ENCODE data around the gene DDT. TPM values are rescaled to one million over a fixed set of nuclear protein-coding genes. Genes with fewer than 3 reads are reported as not detected.
"Not testable (repeated sequence)": the region's sequence is repeated elsewhere in the genome, so short reads cannot be mapped to it uniquely, and the experiment has no call there.

DDT gene
- total RNA-seq, 8 experiments from 2014 or later: 86.6 to 218 (median 126) TPM

- WGBS, 10 experiments: 0 to 90% (median 21%) methylated on average over 1 to 3 of the region's 8 CpGs; no CpG with 5 or more reads in 7 of the 10 experiments
- in situ Hi-C loops (cut with MboI; ENCODE audit: low pct_unique_long_range_greater_than_20kb in 2 of 9, low sequenced_read_pairs in 9 of 9, unreplicated experiment in 9 of 9); ATAC-seq (replicated peaks in 6 of 8); H3K4me3 ChIP-seq; H3K27ac ChIP-seq; H3K4me1 ChIP-seq (replicated peaks in 1 of 2): not testable (repeated sequence)
These were observed 18.4 kb downstream of the DDT start for GRCh38 chr22:23955886-23956285.

GRCh38 chr22:23954991-23955305 lies 19.3 kb downstream of the DDT start:
- H3K4me3 ChIP-seq; H3K4me1 ChIP-seq (replicated peaks in 1 of 2); ATAC-seq (replicated peaks in 6 of 8); in situ Hi-C loops (cut with MboI; ENCODE audit: low pct_unique_long_range_greater_than_20kb in 2 of 9, low sequenced_read_pairs in 9 of 9, unreplicated experiment in 9 of 9); H3K27ac ChIP-seq: not testable (repeated sequence)
- 67% methylated on average over 1 of the region's 6 CpGs; no CpG with 5 or more reads in 9 of the 10 experiments for WGBS, 10 experiments

GRCh38 chr22:23954193-23954990 lies 19.8 kb downstream of the DDT start:
- H3K4me3 ChIP-seq; H3K27ac ChIP-seq; in situ Hi-C loops (cut with MboI; ENCODE audit: low pct_unique_long_range_greater_than_20kb in 2 of 9, low sequenced_read_pairs in 9 of 9, unreplicated experiment in 9 of 9); ATAC-seq (replicated peaks in 6 of 8); H3K4me1 ChIP-seq (replicated peaks in 1 of 2): not testable (repeated sequence)
- WGBS, 10 experiments: 83 to 100% methylated on average over 1 of the region's 8 CpGs; no CpG with 5 or more reads in 8 of the 10 experiments

- WGBS, 10 experiments: 7 to 67% (median 60%) methylated on average over 1 to 2 of the region's 4 CpGs; no CpG with 5 or more reads in 7 of the 10 experiments
- H3K27ac ChIP-seq; in situ Hi-C loops (cut with MboI; ENCODE audit: low pct_unique_long_range_greater_than_20kb in 2 of 9, low sequenced_read_pairs in 9 of 9, unreplicated experiment in 9 of 9); H3K4me3 ChIP-seq; ATAC-seq (replicated peaks in 6 of 8); H3K4me1 ChIP-seq (replicated peaks in 1 of 2): not testable (repeated sequence)
These were observed 20.8 kb downstream of the DDT start for GRCh38 chr22:23953485-23953884.

- H3K27ac ChIP-seq; in situ Hi-C loops (cut with MboI; ENCODE audit: low pct_unique_long_range_greater_than_20kb in 2 of 9, low sequenced_read_pairs in 9 of 9, unreplicated experiment in 9 of 9); ATAC-seq (replicated peaks in 6 of 8); H3K4me1 ChIP-seq (replicated peaks in 1 of 2); H3K4me3 ChIP-seq: not testable (repeated sequence)
- WGBS, 10 experiments: 60 to 86% (median 71%) methylated on average over 1 to 7 of the region's 11 CpGs; no CpG with 5 or more reads in 5 of the 10 experiments
These were observed 21.3 kb downstream of the DDT start for GRCh38 chr22:23952794-23953405.

GRCh38 chr22:23951383-23951782 lies 22.9 kb downstream of the DDT start:
- WGBS, 10 experiments: no CpG with 5 or more reads among the region's 2 CpGs
- ATAC-seq (replicated peaks in 6 of 8): peak in 1 of 8 experiments; percentile 49
- in situ Hi-C loops (cut with MboI; ENCODE audit: low pct_unique_long_range_greater_than_20kb in 2 of 9, low sequenced_read_pairs in 9 of 9, unreplicated experiment in 9 of 9); H3K4me3 ChIP-seq; H3K27ac ChIP-seq; H3K4me1 ChIP-seq (replicated peaks in 1 of 2): not testable (repeated sequence)

GRCh38 chr22:23949764-23950163 lies 24.5 kb downstream of the DDT start:
- ATAC-seq (replicated peaks in 6 of 8); in situ Hi-C loops (cut with MboI; ENCODE audit: low pct_unique_long_range_greater_than_20kb in 2 of 9, low sequenced_read_pairs in 9 of 9, unreplicated experiment in 9 of 9); H3K4me1 ChIP-seq (replicated peaks in 1 of 2); H3K4me3 ChIP-seq; H3K27ac ChIP-seq: not testable (repeated sequence)
- no CpG with 5 or more reads among the region's 18 CpGs for WGBS, 10 experiments

- H3K4me1 ChIP-seq (replicated peaks in 1 of 2); H3K4me3 ChIP-seq; in situ Hi-C loops (cut with MboI; ENCODE audit: low pct_unique_long_range_greater_than_20kb in 2 of 9, low sequenced_read_pairs in 9 of 9, unreplicated experiment in 9 of 9); H3K27ac ChIP-seq: not testable (repeated sequence)
- 100% methylated on average over 1 of the region's 3 CpGs; no CpG with 5 or more reads in 9 of the 10 experiments for WGBS, 10 experiments
- peak in 1 of 8 experiments; percentile 50 for ATAC-seq (replicated peaks in 6 of 8)
These were observed 26.9 kb downstream of the DDT start for GRCh38 chr22:23947391-23947790.

- H3K4me3 ChIP-seq; H3K4me1 ChIP-seq (replicated peaks in 1 of 2); in situ Hi-C loops (cut with MboI; ENCODE audit: low pct_unique_long_range_greater_than_20kb in 2 of 9, low sequenced_read_pairs in 9 of 9, unreplicated experiment in 9 of 9); H3K27ac ChIP-seq: not testable (repeated sequence)
- peak in 6 of 8 experiments; percentile 15 to 83 (median 36) for ATAC-seq (replicated peaks in 6 of 8)
- WGBS, 10 experiments: no CpG with 5 or more reads among the region's 14 CpGs
These were observed 34.1 kb downstream of the DDT start for GRCh38 chr22:23940166-23940565.

GRCh38 chr22:23939017-23939357 lies 35.3 kb downstream of the DDT start:
- WGBS, 10 experiments: 40 to 100% (median 83%) methylated on average over 1 to 2 of the region's 3 CpGs; no CpG with 5 or more reads in 5 of the 10 experiments
- in situ Hi-C loops (cut with MboI; ENCODE audit: low pct_unique_long_range_greater_than_20kb in 2 of 9, low sequenced_read_pairs in 9 of 9, unreplicated experiment in 9 of 9): no loop called here
- Histone ChIP-seq H3K27ac (no peak overlapping the region), H3K4me1 (replicated peaks in 1 of 2) (no peaks in the 10 kb centered on the region), H3K4me3 (no peak overlapping the region)
- no peak for ATAC-seq (replicated peaks in 6 of 8)

- no peak overlapping the region for H3K4me3 ChIP-seq
- H3K27ac ChIP-seq: no peak overlapping the region
- in situ Hi-C loops (cut with MboI; ENCODE audit: low pct_unique_long_range_greater_than_20kb in 2 of 9, low sequenced_read_pairs in 9 of 9, unreplicated experiment in 9 of 9): no loop called here
- no peaks in the 10 kb centered on the region for H3K4me1 ChIP-seq (replicated peaks in 1 of 2)
- ATAC-seq (replicated peaks in 6 of 8): peak in 2 of 8 experiments; percentile 54 to 97
- 50 to 90% (median 85%) methylated on average over 1 to 5 of the region's 5 CpGs; no CpG with 5 or more reads in 2 of the 10 experiments for WGBS, 10 experiments
These were observed 35.8 kb downstream of the DDT start for GRCh38 chr22:23938328-23939016.

GRCh38 chr22:23926561-23926960 lies 47.7 kb downstream of the DDT start:
- no peak overlapping the region for H3K27ac ChIP-seq
- ATAC-seq (replicated peaks in 6 of 8): no peak
- in situ Hi-C loops (cut with MboI; ENCODE audit: low pct_unique_long_range_greater_than_20kb in 2 of 9, low sequenced_read_pairs in 9 of 9, unreplicated experiment in 9 of 9): loop anchor here in 1 of 9 experiments (10.0 kb wide), 1 partner anchor 48 kb away; the partner anchor contains the start of gene DDT
- H3K4me3 ChIP-seq: no peak overlapping the region
- WGBS, 10 experiments: 70 to 81% (median 75%) methylated on average over 2 to 7 of the region's 14 CpGs; no CpG with 5 or more reads in 7 of the 10 experiments
- H3K4me1 ChIP-seq (replicated peaks in 1 of 2): no peaks in the 10 kb centered on the region

- H3K4me3 ChIP-seq: no peak overlapping the region
- H3K4me1 ChIP-seq (replicated peaks in 1 of 2): no peaks in the 10 kb centered on the region
- H3K27ac ChIP-seq: no peak overlapping the region
- 29 to 100% (median 80%) methylated on average over 1 to 5 of the region's 6 CpGs; no CpG with 5 or more reads in 1 of the 10 experiments for WGBS, 10 experiments
- no peak for ATAC-seq (replicated peaks in 6 of 8)
- in situ Hi-C loops (cut with MboI; ENCODE audit: low pct_unique_long_range_greater_than_20kb in 2 of 9, low sequenced_read_pairs in 9 of 9, unreplicated experiment in 9 of 9): loop anchor here in 1 of 9 experiments (10.0 kb wide), 1 partner anchor 50 kb away; the partner anchor contains the start of gene DDT
These were observed 49.1 kb downstream of the DDT start for GRCh38 chr22:23925020-23925606.

Measured in motor neuron (in vitro differentiated cells).